IMR-90 (cell line): Measurements from ENCODE around the gene CGB5.

Experiments
- CTCF ChIP-seq: conservative IDR thresholded peaks from 2 replicates; pipeline ENCODE4 v1.5.1; 2012; ENCODE audit warnings: mild to moderate bottlenecking, low read depth, low read length, improper control_type of control experiment
- MXI1 ChIP-seq: IDR thresholded peaks from 2 replicates; pipeline ENCODE4 v1.6.1; 2012; ENCODE audit warnings: low read depth, mild to moderate bottlenecking, low read length, moderate library complexity, borderline replicate concordance
- POLR2A ChIP-seq: IDR thresholded peaks from 2 replicates; pipeline ENCODE4 v1.6.1; 2012; ENCODE audit warnings: mild to moderate bottlenecking, low read depth, low read length

DNA sequence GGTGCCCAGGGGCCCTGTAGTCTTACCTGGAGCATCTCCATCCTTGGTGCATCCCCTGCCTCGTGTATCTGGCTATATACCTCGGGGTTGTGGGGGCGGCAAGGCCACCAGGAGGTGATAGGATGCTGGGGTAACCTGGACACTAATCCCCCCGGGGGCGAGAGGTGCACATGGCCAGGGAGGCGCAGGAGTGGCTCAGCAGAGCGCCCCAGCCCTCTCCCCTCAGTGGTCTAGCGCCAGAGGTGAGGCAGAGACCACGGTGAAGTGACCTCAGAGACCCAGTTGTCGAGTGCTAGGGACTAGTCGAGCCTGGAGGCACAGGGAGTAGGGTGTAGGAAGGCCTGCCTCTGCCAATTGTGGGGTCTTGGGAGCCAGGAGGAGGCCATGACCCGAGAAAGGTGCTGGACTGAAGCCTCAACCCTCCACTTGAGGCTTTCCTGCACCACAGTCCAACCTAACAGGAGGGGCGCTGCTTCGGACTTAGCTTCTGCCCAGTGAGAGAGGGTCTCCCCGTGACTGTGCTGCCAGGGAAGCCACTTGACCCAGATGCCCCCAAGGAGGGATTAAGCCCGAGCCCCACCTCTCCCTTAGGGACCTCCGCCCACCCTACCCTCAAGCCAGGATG, 26.5 kb upstream of the CGB5 start, which contains the start of gene LHB:
- TF ChIP-seq POLR2A (no peak), CTCF (no peak), MXI1 (no peak)
